GM12801 (cell line): ENCODE data around the gene CTU2.

Experiments used
- TF ChIP-seq, protein P1 (sequence below): IDR thresholded peaks from one replicate; pipeline ENCODE4 v1.5.1; 2011; ENCODE audit warnings: control low read depth; ENCODE audit not compliant: insufficient read length; ENCODE audit errors: extremely low read depth

CTU2 gene

DNA sequence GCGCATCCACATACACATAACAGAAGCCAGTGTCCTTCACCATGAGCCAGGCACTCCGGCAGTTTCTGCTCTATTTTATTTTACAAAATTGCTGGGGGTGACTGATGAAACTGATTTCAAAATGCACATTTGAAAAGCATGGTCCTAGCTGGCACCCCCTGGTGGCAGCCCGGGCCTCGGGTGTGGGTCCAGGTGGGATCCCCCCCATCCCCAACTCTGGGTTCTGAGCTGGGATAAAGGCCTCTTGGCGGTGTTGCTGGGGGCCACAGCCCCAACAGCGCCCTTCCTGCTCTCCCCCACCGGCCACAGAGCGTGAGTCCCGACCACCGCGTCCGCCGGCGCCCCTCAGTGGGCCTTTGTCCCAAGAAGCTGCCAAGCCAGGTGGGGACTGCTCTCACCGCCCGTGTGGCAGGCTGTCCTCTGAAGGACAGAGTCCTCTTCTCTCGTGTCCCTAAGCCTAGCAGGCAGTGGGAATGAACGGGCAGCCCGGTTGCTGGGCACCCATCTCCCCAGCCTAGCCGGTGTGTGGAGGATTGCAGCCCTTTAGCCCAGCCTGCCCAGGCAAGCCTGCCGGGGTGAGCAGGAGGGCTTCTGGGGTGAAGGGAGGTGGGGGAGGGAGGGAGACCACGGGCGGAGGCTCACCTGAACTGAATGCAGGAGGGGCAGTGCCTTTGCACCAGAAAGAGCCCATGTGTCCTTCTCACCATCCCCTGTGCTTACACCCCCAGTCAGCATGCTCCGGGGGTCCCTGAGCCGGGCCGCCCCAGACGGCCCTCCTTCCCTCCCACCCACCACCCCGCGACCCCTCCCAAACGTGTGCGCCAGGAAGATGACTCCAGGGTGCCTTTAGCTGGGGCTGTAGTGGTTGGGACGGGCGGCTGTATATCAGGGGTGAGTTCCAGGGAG is 20.9 kb upstream of the CTU2 start:
- TF ChIP-seq, protein P1, sequence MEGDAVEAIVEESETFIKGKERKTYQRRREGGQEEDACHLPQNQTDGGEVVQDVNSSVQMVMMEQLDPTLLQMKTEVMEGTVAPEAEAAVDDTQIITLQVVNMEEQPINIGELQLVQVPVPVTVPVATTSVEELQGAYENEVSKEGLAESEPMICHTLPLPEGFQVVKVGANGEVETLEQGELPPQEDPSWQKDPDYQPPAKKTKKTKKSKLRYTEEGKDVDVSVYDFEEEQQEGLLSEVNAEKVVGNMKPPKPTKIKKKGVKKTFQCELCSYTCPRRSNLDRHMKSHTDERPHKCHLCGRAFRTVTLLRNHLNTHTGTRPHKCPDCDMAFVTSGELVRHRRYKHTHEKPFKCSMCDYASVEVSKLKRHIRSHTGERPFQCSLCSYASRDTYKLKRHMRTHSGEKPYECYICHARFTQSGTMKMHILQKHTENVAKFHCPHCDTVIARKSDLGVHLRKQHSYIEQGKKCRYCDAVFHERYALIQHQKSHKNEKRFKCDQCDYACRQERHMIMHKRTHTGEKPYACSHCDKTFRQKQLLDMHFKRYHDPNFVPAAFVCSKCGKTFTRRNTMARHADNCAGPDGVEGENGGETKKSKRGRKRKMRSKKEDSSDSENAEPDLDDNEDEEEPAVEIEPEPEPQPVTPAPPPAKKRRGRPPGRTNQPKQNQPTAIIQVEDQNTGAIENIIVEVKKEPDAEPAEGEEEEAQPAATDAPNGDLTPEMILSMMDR = no peak

DNA sequence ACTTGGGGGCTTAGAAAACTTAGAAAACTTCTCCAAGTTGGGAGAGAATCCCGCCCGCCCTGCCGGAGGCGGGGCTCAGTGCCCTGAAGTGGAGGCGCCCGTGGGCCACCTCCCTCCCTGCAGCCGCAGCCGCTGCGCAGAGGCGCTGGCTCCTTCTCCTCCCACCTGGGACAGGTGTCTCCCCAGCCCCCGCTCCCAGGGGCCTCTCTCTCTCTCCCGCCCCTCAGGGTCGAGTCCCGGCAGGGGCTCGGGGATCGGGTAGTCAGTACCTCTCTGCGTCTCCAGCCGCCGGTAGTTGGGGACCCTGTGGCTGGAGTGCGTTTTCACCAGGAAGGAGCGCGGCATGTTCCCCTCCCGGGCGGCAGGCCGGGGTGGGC is 20.3 kb upstream of the CTU2 start:
- TF ChIP-seq, protein P1 = no peak

DNA sequence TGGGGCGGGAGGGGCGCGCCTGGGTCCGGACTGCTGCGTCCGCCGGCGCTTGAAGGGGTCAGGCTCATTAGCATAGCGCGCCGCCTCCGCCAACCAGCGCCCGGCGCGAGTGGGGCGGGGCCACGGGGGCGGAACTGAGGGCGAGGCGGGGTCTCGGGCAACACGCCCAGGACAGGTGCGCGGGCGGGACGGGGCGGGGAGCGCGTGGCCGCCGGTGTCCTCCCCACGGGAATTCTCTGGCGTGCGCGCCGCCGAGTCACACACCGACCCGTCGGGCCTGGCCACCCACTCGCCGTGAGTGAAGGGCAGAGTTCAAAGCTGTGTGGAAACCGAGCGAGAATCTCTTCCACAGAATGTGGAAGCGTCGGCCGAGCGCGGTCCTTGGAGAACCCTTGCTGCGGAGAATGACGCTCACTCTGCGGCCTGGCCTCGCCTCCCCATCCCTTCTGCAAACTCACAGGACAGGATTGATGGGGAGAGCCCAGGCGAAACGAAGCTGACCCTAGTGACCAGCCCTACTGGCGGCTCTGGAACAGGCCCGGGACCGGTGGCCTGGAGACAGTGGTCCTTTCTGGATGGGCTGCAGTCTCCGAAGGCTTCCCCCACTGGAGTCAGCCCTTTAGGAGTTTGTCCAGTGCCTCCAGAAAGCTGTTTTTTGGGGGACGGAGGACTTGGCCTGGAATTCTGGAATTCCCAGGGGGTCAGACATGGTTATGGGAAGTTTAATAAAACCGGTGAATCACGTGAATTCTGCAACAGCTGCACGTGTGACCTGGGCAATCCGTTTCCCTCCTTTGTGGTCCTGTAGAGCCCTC is 19.7 kb upstream of the CTU2 start, which contains the start of gene SNAI3:
Gene SNAI3, minus strand, starts transcription at position 69 of the 815 bp plus-strand sequence. CDS start 101 bp downstream, outside the sequence.
- TF ChIP-seq, protein P1 = no peak

DNA sequence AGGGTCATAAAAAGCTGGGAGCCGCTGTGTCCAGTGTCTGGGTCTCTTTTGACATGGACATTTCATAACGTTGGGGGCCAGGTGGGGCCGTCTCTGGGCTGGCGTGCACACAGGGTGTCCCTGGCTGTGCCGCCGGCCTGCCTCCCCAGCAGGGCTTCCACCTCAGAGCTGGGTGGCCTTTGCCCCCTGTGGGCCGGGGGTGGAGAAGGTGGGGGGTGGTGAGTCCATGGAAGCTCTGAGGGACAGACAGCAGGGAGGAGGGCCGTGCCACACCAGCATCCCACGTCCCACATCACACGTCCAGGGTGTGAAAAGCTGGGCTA is 19.1 kb upstream of the CTU2 start:
- TF ChIP-seq, protein P1 = no peak

DNA sequence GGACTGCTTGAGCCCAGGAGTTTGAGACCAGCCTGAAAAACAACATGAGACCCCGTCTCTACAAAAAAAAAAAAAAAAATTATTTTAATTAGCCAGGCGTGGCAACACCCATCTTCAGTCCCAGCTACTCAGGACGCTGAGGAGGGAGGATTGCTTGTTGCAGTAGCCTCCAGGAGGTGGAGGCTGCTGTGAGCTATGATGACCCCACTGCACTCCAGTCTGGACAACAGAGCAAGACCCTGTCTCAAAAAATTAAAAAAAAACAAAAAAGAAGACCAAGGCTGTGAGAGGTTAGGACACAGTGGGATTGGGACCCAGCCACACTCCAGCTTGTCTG is 18.7 kb upstream of the CTU2 start:
- TF ChIP-seq, protein P1 = no peak

DNA sequence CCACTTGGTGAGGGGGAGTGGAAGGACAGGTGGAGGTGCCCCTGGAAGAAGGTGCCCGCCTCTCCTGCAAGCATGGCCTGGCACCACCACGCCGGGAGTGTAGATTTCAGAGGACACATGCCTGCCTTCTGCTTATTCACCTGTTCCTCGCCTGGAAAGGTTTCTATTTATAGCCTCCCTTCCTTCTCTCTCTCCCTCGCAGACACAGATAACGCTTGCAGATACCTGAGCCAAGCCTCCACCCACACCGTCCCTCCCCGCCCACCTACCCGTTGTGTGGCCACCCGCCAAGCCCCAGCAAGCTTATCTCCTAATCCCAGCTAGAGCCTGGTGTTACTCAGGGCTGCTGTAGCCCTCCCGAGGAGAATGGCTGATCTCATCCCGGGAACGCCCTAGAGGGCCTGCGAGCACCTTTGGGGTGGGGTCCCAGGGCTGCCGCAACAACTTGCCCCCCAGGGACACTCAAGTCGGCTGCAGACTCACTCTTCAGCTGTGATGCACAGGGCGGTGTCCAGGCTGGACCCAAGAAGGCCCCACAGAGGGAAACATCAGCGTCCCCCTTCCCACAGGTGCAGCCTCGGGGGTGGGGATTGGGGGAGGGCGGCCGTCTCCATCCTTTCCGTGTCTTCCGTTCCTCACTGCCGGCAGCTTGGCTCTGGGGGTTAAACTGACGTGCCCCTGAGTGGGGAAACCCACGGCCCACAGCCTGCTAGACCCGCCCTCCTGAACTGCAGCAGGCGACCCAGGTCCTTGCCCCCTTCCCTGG is 18.1 kb upstream of the CTU2 start:
- TF ChIP-seq, protein P1 = no peak
